GM10248 (cell line): ENCODE measurements around the gene CYTH2.

ENCODE experiments used
- CTCF ChIA-PET: fragments of 300-600 bp; sonication (Branson Sonifier 250); formaldehyde crosslinking; extraction: SDS; loops from one replicate; lab custom pipeline; 2021; ENCODE audit warnings: antibody characterized with exemption; lab: Yijun Ruan, JAX
- POLR2A ChIA-PET: fragments of 350-650 bp; sonication (Branson Sonifier 250); formaldehyde crosslinking; extraction: SDS; loops from one replicate; lab custom pipeline; 2020; ENCODE audit warnings: antibody characterized with exemption; lab: Yijun Ruan, JAX
- DNase-seq: peaks from one replicate; pipeline ENCODE4 v3.0.0; 2012; ENCODE audit errors: extremely low spot score
- TF ChIP-seq, protein P1 (sequence below): IDR thresholded peaks from 2 replicates; pipeline ENCODE4 v1.5.1; 2012; ENCODE audit warnings: mild to moderate bottlenecking, low read depth; ENCODE audit errors: extremely low read depth, missing control alignments, control extremely low read depth

Gene CYTH2

GRCh38 chr19:48511321-48511731 lies 42.2 kb downstream of the CYTH2 start:
- TF ChIP-seq, protein P1, sequence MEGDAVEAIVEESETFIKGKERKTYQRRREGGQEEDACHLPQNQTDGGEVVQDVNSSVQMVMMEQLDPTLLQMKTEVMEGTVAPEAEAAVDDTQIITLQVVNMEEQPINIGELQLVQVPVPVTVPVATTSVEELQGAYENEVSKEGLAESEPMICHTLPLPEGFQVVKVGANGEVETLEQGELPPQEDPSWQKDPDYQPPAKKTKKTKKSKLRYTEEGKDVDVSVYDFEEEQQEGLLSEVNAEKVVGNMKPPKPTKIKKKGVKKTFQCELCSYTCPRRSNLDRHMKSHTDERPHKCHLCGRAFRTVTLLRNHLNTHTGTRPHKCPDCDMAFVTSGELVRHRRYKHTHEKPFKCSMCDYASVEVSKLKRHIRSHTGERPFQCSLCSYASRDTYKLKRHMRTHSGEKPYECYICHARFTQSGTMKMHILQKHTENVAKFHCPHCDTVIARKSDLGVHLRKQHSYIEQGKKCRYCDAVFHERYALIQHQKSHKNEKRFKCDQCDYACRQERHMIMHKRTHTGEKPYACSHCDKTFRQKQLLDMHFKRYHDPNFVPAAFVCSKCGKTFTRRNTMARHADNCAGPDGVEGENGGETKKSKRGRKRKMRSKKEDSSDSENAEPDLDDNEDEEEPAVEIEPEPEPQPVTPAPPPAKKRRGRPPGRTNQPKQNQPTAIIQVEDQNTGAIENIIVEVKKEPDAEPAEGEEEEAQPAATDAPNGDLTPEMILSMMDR, result no peak
- ChIA-PET CTCF (interaction anchor here (1.1 kb wide), 1 partner anchor 73 kb away, joined by 3 read pairs; no protein-coding TSS in a partner anchor), POLR2A (no interaction called here)
- no peak for DNase-seq

- POLR2A ChIA-PET, result no interaction called here
- DNase-seq, result peak; percentile 65
- CTCF ChIA-PET, result interaction anchor here (1.1 kb wide), 1 partner anchor 72 kb away, joined by 3 read pairs; no protein-coding TSS in a partner anchor
- TF ChIP-seq, protein P1, result no peak
These were observed 42.8 kb downstream of the CYTH2 start, which contains the start of gene LMTK3 for GRCh38 chr19:48511800-48512503. Gene LMTK3, minus strand, starts transcription at chr19:48511835. Its CDS starts 259 bp downstream, at chr19:48511576.

- POLR2A ChIA-PET, result no interaction called here
- CTCF ChIA-PET, result interaction anchor here (1.1 to 1.5 kb wide), 2 partner anchors 23 to 72 kb away, joined by 3 to 4 read pairs; no protein-coding TSS in a partner anchor
- DNase-seq, result no peak
- TF ChIP-seq, protein P1, result no peak
These were observed 43.5 kb downstream of the CYTH2 start for GRCh38 chr19:48512504-48513288.

- TF ChIP-seq, protein P1, result no peak
- ChIA-PET CTCF (interaction anchor here (0.9 to 1.5 kb wide), 4 partner anchors 24 to 104 kb away, joined by 3 to 4 read pairs (median 3); no protein-coding TSS in a partner anchor), POLR2A (interaction anchor here (0.6 to 0.7 kb wide), 2 partner anchors 71 to 938 kb away, joined by 3 read pairs; no protein-coding TSS in a partner anchor)
- DNase-seq, result peak; percentile 86
These were observed 44.3 kb downstream of the CYTH2 start for GRCh38 chr19:48513289-48514122.

- POLR2A ChIA-PET, result interaction anchor here (0.6 to 0.7 kb wide), 2 partner anchors 70 to 937 kb away, joined by 3 read pairs; no protein-coding TSS in a partner anchor
- DNase-seq, result no peak
- TF ChIP-seq, protein P1, result no peak
- CTCF ChIA-PET, result interaction anchor here (0.9 to 1.5 kb wide), 4 partner anchors 25 to 103 kb away, joined by 3 to 4 read pairs (median 3); no protein-coding TSS in a partner anchor
These were observed 44.9 kb downstream of the CYTH2 start for GRCh38 chr19:48514123-48514458.

- POLR2A ChIA-PET, result interaction anchor here (0.7 kb wide), 1 partner anchor 470 kb away, joined by 4 read pairs; no protein-coding TSS in a partner anchor
- no peak for DNase-seq
- CTCF ChIA-PET, result interaction anchor here (1.1 to 1.3 kb wide), 2 partner anchors 10 to 72 kb away, joined by 3 to 6 read pairs; no protein-coding TSS in a partner anchor
- TF ChIP-seq, protein P1, result no peak
These were observed 47.4 kb downstream of the CYTH2 start for GRCh38 chr19:48516536-48516935.
